HL-60/S4 (cell line): ENCODE results near the gene USP35.

Source experiments
- in situ Hi-C: fragments of 300-500 bp; cut with MboI; formaldehyde crosslinking; loops from 2 replicates; pipeline ENCODE4 v1.14.3; 2022; ENCODE audit warnings: low sequenced_read_pairs

The USP35 gene

DNA sequence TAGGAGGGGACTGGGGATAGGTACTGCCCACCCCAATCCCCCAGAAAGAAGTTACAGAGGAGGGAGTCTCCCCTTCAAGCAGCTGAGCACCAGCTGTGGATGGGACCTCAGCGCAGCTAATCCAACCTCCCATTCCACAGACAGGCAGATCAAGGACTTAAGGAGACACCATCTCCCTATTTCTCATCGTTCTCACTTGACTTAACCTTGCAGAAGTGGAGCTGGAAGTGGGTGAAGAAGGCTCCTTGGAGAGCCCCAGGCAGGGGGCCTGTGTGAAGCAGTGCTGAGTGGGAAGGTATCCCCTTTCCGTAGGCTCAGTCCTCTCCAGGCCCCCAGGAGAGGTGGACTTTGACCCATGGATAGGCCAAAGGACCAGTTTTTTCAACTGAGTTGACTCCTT is 27.3 kb downstream of the USP35 start:
- in situ Hi-C loops: no loop called here

DNA sequence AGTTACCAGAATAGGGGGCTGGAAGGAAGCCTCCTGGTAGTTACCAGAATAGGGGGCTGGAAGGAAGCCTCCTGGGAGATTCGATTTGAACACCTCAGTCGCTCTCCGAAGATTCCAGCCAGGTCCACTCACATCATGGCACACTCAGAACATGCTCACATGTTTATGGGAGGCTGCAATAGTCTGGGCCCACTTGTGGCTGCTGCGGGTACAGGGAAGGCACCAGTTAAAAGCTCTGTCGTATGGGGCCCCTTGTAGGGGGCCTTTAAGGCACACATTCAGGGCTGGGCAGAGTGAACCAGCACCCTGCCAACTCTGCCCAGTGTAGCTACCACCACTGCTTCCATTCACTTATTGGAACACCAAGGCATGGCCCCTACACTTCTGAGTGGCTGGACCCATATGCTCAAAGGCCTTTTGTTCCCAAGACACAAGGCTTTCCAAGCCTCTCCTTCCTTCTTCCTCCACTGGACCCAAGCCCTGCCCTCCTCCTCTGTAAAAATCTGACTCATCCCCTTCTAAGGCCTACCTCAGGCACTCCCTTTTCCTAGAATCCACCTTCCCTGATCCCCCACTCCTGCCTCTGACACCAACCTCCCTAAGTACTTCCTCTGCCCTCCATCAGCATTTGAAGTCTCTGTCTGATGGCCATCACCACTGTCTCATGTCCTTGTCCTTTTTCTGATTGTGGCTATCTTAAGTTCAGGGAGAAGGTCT is 28.0 kb downstream of the USP35 start:
- in situ Hi-C loops: no loop called here

DNA sequence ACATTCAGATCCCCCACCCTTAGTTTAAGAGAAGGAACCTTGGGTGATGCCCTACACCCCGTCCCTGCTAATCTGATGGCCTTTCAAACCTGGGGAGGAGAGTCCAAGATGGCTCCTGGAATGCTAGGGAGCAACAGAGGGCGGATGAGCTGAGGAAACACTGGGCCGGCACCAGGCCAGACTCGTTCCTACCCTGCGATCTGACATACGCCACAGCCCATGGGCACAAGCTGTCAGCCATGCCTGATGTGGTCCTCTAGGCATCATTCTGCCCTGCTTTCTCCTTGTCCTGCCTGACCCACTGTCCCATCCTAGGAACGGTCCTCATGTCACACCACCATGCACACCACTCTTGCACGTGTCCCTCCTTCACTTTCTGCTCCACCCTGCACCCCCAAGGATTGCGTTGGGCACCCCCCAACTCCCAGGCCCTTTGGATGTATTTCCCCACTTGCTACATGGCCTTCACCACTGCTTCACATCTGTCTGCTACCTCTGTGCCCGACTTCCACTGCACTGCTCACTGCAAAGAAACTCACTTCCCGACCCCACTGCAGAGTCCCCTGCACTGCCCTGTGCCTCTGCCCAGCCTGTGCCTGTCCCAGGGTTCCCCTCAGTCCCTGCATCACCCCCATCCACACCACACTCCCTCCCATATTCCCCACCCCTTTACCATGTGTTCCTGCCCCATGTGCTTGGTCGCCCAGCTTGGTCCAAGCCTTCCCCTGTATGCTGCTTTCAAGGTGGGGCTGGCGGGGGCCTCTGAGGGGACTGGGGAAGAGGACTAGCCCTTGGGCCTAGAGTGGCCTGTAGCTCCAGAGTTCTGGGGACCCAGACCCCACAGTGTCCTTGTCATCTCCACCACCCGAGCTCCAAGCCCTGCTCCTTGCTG is 29.2 kb downstream of the USP35 start:
- in situ Hi-C loops: no loop called here

DNA sequence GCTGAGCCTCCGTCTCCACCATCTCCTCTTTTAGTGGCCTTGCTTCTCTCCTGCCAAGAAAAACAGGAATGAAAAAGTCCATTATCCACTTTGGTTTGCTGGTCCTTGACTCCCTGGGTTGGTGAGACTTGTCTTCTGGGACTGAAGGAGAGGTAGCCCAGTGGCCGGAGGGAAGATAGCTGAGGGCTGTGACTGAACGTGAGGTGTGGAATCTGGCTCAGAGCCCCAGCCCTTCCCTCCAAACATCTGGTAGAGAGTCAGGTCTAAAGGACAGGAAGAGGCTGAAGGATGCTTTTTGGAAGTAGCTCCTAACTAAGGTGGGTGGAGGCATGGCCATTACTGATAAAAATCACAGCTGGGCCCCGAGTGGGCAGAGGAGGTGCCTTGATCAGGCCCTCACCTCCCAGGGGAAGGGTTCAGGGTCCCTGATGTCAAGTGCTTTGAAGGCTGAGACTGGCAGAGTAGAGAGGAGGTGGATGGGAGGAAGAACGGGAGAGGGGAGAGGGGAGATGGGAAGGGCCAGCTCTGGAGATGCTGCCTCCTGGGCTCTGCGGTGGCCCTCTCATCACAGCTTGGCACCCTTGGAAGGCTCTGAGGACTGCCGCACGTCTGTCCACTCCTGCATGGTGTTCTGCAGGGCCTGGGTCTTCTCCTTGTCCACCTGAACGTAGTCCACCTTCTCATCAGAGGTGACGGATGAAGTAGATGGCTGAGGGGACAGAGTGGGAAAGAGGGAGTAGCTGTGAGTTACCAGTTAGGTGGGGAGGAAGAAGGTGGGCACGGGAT is 30.2 kb downstream of the USP35 start:
- in situ Hi-C loops: no loop called here

DNA sequence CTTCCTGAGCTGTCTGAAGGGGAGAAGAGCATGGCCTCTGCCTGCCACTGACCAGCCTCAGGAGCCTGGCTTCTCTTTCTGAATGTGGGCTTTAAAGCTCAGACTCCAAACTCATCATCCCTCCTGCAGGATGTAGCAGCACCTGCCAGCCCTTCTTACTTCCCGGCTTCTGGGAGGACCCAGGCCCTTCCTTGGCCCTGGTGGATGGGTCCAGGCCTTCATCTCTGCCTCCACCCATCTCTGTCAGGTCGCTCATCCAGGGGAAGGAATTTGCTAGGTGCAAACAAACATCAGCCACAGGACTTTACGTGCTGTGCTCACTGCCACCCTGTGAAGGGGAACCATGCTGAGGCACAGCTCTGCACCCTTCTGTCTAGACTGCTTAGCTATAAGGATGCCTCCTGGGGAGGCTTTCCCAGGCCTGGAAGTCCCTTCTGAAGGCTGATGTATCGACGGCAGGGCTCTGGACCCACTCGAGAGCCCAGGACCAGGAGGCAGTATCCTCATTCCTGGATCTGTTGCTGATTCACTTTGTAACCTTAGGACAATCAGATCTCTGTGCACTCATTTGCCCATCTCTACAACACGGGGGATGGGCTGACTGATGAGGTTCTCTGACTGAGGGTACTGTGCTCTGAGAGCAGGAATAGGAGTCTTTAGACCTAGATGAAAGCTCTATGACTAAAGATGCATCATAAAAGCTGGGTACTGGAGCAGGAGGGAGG is 30.9 kb downstream of the USP35 start:
- in situ Hi-C loops: loop anchor here (10.0 kb wide), 2 partner anchors 215 to 345 kb away; no protein-coding TSS in a partner anchor

DNA sequence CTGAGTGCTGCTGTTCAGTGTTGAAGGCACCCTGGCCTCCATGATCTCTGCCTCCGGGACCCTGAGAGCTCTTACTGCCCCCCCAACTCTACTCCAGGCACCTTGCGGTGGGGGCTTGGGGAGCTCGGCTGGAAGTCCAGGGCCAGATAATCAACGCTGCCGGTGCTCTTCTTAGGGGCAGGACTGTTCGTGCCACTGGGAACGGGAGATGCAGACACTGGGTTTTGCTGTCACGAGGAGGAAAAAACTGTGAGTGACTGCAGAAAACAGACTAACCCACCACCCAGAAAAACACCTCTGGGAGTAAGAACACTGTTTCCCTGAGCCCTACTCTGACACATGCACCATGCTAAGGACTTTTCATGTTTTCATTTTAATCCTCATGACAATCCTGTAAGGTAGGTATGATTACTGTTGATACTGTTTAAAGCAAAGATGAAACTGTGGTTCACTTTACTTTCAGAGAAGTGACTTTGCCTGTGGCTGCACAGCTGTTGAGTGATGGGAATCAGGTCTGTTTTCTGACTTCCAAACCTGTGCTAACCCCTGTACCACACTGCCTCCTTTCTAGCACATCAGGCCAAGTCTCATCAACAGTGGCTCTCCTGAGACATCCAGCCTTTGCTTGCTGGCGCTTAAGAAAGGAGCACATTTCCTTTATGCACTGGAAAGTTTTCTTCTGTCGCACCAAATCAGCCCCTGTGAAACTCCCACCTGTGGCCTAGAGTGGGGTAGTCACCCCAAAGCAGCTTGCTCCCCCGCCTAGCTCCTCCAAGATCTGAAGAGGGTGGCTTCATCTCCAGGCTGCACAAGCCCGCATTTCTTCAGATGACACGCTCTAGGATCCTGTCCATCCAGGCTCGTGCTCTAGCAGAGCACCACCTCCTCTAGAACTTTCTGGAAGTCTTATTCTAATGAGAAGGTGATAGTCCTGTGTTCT is 31.8 kb downstream of the USP35 start:
- in situ Hi-C loops: loop anchor here (10.0 kb wide), 2 partner anchors 214 to 344 kb away; no protein-coding TSS in a partner anchor

DNA sequence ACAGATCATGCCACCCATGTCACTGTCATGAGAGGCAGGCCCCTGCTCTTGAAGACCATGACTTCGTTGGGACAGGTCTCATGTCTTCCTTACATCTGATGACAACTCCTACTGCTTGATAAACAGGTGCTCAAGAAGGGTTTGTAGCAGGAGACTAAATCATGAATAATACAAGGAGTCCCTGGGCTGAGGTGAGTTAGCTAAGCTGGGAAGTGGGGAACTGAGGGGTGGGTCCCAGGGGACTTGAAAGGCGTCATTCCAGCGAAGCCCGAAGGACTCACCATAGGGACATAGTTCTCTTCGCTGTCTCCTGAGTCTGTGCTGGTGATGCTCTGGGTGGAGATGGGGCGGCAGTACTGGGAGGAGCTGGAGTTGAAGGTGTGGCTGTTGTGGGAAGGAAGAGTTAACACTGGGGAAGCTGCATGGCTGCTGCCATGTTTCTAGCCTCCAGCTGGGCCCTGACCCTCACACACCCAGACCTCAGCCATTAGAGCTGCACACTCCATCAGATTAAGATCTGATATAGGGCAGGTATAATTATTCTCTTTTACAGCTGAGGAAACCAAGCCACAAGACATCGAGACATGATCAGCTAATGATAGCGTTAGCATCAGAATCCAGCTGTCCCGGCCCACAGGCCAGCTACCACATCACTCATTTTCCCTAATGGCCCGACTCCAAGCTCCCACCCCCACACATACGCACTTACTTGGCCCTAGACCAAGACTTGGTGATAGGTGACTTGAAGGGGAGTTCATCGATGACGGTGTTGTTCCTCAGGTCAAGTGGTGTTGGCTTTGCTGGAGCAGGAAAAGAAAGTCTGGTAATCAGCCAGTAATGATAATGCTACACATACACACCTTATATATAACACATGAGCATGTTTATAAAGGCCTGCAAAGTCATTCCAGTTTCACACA is 32.9 kb downstream of the USP35 start:
- in situ Hi-C loops: loop anchor here (10.0 kb wide), 2 partner anchors 213 to 343 kb away; no protein-coding TSS in a partner anchor

DNA sequence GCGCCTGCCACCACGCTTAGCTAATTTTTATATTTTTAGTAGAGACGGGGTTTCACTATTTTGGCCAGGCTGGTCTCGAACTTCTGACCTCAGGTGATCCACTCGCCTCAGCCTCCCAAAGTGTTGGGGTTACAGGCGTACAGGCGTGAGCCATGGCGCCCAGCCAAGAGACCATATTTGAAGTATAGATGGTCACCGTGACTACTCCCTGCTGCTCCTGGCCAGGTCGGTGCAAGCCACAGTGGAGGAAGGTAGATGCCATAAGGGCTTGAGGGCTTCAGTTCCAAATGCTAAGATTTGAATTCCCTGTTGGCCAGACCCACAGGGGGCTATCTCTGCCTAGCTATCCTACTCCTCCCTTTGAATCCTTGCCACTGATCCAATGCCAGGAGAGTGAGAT is 34.0 kb downstream of the USP35 start:
- in situ Hi-C loops: loop anchor here (10.0 kb wide), 2 partner anchors 212 to 342 kb away; no protein-coding TSS in a partner anchor

DNA sequence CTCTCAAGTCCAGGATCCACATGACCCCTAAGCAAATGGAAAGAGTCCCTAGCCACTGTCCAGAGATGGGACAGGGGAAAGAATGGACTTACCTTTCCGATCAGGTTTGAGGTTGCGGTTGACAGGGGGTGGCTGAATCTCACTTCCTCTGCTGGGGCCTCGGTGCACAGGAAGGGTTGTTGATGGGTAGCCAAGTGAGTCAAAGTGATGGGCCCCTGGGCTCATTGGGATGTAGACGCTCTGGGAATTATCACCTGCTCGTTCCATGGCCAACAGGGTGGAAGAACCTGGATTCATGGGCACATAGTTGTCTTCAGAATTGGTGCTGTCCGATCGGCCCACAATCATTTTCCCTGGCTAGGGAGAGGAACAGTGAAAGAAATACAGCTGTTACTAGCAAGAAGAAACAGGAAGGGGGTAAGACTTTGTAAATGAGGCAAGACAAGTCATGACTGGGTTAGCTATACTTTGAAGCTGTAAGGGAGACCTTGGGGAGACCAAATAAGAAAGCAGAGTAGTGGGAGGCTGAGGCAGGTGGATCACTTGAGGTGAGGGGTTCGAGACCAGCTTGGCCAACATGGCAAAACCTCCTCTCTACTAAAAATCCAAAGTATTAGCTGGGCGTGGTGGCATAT is 34.7 kb downstream of the USP35 start:
- in situ Hi-C loops: loop anchor here (10.0 kb wide), 2 partner anchors 211 to 341 kb away; no protein-coding TSS in a partner anchor

DNA sequence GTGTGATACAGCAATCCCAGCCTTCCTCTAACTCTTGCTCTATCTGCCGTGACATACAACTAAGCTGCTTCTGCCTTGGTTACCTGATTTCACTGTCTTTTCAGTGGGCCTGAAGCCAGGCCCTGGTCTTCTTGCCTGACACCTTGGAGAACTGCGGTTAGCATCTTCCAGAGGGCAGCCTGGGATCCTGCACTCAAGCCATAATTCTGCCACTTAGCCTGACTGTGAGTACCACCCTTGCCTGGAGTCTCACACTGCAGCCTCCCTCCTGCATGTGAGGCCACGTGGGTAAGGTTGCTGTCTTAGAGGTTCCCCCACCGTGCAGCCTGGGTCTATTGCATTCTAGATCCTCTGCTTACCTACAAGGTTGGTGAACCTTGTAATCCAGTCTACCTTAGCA is 35.8 kb downstream of the USP35 start:
- in situ Hi-C loops: loop anchor here (10.0 kb wide), 2 partner anchors 210 to 340 kb away; no protein-coding TSS in a partner anchor

DNA sequence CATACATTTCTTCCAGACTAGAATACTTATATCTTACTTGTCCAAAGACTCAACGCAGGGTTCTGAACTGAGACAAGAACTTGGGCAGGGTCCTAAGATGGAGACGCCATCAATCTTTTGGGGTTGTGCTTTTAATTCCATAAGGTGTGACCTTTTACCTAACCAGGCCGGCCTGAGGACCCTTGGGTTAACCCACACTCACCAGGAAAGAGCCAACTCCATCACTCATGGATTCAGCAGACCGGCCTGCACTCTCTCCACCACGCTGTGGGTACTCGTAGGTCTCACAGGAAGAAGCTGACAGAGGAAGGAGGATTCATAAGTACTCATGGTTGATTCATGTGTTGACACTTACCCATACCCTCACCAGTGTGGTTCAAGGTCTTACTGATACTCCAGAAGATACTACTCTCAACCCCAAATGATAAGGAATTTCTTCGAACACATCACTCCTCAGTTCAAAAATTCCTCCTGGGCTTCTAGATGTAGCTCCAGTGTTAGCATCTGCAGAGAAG is 36.2 kb downstream of the USP35 start:
- in situ Hi-C loops: loop anchor here (10.0 kb wide), 2 partner anchors 210 to 340 kb away; no protein-coding TSS in a partner anchor

DNA sequence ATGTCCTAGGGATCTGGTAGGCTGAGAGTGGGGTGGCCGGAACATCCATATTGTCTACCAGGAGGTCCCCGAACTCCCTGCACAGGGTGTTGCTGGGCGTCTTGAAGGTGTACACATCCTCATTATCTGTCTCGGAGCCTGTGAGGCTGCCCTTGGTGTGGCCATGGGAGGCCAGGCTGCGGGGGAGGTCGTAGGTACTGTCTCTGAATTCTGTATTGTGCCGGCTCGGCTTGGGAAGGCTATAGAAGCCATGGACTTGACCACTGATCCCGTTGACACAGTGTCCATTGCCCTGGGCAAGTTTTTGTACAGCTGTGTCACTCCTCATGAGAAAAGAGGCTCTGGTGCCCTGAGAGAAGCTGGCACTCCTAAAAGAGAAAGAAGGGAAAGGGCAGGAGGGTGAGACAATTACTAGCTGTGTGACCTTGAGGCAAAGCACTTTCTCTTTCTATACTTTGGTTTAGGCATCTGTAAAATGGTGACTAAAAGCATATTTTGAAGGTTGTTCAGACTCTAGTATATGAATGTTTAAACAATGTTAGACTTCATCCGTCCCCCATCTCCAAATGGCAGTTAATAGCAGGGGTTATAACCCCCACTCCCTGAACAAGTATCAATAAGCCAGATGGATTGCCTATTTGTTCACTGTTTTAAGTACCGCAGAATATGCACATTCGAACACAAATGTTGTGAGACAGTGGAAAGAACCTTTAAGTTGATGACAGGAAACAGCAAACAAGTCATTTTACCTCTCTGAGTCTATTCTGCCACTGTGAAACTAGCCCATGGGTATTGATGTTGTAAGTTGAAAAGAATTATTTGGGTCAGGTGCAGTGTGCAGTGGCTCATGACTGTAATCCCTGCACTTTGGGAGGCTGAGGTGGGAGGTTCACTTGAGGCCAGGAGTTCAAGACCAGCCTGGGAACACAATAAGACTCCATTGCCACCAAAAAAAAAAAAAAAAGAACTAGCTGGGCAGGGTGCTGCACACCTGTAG is 38.3 kb downstream of the USP35 start:
- in situ Hi-C loops: loop anchor here (10.0 kb wide), 2 partner anchors 208 to 338 kb away; no protein-coding TSS in a partner anchor

DNA sequence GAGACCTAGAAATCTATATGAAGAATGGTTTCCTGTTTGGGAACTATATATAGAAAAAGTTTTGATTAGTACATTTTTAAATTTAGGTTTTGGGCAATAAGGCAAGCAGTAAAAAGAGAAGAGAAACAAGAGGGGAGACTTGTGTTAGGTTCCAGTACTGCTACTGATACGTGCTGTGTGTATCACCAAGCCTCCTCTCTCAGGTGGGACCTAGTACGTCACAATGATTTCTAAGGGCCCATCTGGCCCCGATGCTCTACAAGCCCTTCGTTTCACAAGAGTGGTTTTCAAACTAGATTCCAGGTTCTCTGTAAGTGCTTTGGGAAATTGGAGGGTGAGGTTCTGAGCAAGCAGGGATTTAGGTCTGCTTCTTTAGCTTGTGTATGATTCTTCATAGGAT is 39.2 kb downstream of the USP35 start:
- in situ Hi-C loops: loop anchor here (10.0 kb wide), 2 partner anchors 207 to 337 kb away; no protein-coding TSS in a partner anchor

DNA sequence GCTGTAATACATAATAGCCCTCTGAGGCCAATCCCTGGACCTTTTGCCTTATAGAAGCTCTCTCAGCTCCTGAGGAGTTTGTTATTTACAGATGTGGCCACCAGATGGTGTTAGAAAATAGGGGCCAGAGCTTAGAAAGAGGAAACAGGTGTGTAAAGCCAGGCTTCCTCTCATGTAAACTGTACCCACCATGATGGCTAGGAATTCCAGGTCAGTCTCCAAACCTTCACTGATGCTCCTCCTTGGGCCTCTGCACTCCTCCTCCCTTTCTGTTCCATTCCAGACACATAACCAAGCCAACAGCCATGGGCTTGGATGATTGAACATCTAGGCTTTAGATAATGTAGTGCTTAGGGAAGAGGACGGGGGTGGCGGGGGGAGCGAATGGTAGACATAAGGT is 39.7 kb downstream of the USP35 start:
- in situ Hi-C loops: loop anchor here (10.0 kb wide), 2 partner anchors 206 to 336 kb away; no protein-coding TSS in a partner anchor

DNA sequence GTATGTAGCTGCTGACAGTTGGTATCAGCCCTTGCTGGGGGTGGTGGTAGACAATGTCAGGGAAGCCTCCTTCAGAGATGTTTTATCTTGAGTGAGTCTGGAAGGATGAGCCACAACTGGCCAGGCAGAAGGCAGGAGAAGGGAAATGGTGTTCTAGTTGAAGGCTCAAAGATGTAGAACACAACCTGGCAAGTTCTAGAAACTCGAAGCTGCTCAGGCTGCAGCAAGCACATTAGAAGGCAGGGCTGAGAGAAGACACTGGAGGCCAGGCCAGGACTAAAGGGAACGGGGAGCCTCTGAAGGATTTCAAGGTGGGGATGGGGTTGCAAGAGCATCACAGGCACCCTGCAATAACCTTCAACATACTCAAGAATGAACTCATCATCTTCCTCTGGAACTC is 40.4 kb downstream of the USP35 start:
- in situ Hi-C loops: loop anchor here (10.0 kb wide), 2 partner anchors 206 to 336 kb away; no protein-coding TSS in a partner anchor
